OCI-LY1 (cell line): Measurements from ENCODE around the gene PDCD1LG2.

Experiments used
- CTCF ChIP-seq: fragments of 200-600 bp; sonication (generic), shearing (Covaris generic); IDR thresholded peaks from 2 replicates; pipeline ENCODE4 v1.5.1; 2017; ENCODE audit warnings: mild to moderate bottlenecking, antibody characterized with exemption, low read length, moderate library complexity, mixed read lengths
- EZH2 ChIP-seq: fragments of 200-600 bp; sonication (generic), shearing (Covaris generic); IDR thresholded peaks from 2 replicates; pipeline ENCODE4 v1.8.0; 2017; ENCODE audit warnings: borderline replicate concordance, mixed run types, mild to moderate bottlenecking, antibody characterized with exemption, low read length, moderate library complexity, mixed read lengths

- TF ChIP-seq CTCF (no peak), EZH2 (no peak)
Measured at GRCh38 chr9:5551368-5552150, 41.2 kb downstream of the PDCD1LG2 start.
